NCI-H2196 treated with DMSO at 0.1 percent for 48 hours (cell line): ENCODE measurements around the gene PLEKHG3.

Experiments
- DNase-seq: peaks from one replicate; lab custom pipeline; 2025; ENCODE audit not compliant: unreplicated experiment; lab: John Stamatoyannopoulos, UW

Gene PLEKHG3

GRCh38 chr14:64706119-64706592 is 1.9 kb downstream of the PLEKHG3 start:
- DNase-seq: no peak

DNA sequence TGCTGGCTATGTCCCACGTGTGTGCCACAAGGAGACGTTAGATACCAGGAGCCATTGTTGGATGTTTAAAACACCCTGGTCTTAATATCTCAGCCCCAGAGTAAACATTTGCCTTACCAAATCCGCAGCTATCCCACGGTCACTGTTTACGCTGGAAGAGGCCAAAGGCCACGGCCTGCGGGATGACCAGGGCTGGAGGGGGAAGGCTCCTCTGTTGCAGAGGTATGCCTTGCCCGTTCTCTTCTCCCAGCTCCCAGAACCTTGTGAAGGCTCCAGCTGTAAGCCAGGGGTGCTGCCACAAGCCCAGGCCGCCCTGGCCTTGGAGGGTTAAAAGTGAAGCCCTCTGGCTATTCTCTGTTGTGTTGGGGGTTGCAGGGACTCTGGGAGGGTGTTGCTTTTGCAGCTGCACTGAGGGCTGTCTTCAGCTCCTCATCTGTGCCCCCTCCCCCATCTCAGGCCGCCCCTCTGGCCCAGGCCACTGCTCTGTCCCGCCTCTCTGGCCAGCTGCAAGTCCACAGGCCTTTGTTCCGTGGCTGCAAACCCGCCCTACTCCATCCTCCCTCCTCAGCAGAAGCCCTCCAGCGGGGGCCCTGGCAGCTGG is 2.5 kb downstream of the PLEKHG3 start:
- no peak for DNase-seq

DNA sequence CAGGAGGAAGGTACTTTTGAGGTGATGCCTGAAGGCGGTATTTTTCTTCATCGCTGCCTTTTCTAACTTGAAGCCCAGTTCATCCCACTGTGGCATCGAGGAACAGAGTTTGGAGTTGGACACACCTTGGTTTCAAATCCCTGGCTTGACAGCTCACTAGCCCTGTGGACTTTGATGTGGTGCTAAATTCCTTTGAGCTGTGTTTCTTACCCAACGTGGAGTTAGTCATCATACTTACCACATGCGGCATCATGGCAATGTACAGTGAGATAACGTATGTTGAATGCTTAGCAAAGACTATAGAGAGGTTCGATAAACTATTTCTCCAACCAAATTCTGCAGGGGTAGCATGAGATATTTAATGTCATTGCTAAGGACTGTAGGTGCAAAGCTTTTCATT is 3.4 kb downstream of the PLEKHG3 start:
- DNase-seq: no peak

DNA sequence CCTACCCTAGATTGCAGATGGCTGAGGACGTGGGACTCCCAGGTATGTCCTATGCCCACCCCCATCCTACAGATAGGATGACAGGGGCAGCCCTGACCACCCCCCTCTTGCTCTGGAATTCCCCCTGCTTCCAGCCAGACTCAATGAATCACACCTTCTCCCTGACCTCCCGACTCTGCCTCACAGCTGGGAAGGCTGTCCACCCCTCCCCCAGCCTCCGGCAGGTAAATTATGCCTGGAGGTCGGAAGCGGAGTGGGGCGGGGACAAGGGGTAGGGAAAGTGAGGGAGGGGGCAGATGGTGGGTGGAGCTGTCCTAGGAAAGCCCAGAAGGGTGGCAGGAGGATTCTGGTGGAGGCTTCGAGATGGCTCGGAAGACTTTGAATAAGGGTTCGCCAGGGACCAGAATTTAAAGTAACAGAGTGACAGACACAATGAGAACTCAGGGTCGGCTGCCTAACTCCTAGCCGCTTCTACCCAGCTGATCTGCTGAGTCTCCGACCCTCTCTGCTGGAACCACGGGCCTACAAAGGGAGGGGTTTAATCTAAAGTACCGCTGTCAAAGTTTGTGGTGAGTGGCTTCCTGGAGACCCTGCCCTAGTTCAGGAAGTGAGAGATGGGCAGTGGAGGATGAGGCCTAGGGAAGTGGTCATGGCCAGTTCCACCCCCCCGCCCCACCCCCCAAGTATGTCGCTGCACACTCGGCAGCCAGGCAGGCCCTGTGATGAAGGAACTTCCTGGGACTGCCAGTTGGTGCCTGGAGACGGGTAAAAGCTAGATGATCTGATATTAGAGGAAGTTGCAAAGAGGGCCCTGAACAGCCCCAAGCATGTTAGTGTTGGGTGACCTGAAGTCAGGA is 4.2 kb downstream of the PLEKHG3 start:
- no peak for DNase-seq

GRCh38 chr14:64709126-64709525 is 4.9 kb downstream of the PLEKHG3 start:
- DNase-seq: no peak

DNA sequence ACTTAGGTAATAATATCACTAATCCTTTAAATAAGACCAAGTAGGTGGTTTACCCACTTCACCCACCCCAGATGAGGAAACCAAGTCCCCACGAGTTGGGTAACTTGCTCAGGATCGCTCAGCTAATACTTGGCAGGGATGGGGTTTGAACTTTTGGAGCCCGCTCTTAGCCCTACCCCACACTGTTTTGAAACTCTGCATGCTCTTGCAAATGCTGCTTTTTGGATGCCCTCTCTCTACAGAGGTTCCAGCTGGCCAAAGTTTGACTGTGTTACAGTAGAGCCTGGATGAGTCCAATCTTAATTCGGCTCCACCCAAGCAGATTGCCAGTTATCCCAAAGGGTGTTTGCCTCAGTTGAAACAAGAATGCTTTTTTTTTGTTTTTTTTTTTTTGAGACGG is 6.8 kb downstream of the PLEKHG3 start:
- no peak for DNase-seq

DNA sequence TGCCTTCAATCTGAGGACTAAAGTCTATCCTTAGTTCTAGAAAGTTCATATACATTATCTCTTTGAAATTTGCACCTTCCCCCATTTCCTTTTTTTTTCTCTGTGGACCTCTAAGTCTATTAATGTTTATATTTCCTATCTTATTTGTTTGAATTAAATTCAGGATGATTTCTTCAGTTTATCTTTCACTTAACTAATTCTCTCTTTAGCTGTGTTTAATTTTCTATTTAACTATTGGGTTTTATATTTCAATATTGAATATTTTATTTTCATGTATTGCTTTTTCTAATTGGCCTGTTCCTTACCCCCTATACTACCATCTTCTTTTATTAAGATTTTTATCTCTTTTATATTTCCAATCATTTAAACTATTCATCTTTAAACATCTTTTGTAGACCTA is 9.5 kb downstream of the PLEKHG3 start:
- DNase-seq: no peak

DNA sequence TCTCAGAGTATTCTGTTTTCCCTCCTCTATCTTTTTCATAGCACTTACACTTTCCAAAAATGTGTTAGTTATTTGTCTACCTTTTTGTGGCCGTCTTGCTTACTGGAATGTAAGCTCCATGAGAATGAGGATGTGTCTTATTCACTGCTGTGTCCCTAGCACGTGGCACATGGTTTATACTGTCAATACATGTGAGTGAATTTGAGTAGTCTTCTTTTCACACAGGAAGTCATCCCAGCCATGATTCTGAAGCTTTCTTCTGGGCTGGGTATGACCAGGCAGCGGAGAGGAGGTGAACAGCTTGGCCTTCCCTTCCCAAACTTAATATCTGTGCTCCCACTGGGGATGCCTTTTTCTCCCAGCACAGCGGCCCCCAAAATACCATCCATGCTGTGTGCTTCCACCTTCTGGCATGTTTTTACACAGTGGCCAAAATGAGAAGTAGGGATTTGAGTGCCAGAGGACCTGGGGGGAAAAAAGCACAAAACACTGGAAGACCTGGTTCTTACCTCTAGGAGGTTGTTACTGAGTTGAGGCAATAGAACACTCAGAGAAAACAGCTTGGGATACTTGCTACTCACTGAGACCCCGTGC is 10.3 kb downstream of the PLEKHG3 start:
- DNase-seq: no peak

DNA sequence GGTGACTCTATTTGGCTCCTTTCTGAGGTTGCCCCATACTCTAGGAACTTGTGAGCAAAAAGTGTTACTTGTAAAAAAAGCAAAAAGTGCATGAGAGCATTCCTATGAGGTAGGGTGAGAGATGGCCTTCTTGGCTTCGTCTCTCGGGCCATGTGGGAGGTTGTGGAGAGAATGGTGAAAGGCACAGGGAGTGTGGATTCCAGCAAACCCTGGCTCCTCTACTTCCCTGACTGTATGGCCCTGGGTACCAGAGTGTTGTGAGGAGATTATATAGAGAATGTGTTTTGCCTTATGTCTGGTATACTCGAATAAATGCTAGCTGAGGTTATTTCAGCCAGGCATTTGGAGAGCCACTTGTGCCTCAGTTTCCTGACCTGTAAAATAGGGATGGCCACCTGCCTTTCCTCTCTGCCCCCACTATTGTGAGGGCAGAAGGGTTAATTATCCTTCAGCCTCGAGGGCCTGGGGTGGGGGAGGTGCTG is 11.0 kb downstream of the PLEKHG3 start:
- DNase-seq: no peak

DNA sequence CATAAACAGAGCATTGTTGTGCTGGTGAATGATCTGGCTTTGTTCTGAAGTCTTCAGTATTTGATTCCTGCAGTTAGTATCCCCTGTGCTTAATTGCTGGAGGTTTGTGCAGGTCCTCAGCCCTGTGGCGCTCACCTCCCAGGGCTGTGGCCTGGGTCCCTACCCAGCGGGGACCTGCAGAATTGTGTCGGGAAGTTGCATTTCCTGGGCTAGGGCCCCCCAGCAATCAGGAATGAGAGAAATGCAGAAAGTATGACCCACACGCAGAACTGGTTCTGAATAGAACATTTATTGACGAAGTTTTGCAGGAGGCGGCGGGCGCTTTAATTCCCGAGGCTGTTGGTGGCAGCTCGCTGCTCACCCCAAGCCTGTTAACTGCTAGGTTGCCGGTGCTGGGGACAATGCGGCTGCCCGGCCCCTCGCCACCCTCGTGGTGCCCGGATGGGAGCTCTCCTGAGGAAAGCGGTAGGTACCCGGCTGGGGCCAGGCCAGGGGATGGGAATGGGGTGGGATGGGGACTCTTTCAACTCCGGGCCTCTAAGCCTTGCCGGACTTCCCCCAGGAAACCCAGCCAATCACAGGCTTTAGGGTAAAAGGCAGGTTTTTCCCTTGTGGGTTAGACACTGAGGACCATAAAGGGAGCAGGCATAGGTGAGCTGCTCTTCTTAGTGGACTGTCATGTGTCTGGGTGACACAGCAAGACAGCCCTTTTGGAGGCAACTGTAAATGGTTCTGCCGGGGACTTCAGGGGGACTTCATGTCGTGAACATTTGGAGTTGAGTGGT is 11.6 kb downstream of the PLEKHG3 start:
- DNase-seq: no peak

GRCh38 chr14:64717870-64718269 is 13.6 kb downstream of the PLEKHG3 start:
- DNase-seq: peak; percentile 17

DNA sequence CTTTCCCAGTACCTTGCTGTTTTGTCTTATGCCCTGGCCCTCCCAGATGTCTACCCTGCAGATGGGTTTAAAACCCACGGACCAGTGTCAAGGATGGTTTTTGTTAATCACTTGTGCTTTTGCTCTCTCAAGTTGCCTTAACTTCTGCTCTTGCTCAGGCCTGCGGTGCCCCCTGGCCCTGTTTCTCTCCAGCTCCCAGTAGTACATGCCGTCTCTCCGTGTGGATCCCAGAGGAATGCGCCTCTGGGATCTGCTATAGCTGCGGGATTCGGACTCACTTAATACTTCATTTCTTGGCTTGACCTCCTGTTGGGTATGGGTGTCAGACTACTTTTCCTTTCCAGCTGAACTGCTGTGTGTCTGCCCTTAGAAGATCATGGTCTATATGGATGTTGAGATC is 14.5 kb downstream of the PLEKHG3 start:
- no peak for DNase-seq

GRCh38 chr14:64719601-64720000 is 15.4 kb downstream of the PLEKHG3 start:
- no peak for DNase-seq

GRCh38 chr14:64720131-64720576 is 15.9 kb downstream of the PLEKHG3 start:
- peak; percentile 57 for DNase-seq

DNA sequence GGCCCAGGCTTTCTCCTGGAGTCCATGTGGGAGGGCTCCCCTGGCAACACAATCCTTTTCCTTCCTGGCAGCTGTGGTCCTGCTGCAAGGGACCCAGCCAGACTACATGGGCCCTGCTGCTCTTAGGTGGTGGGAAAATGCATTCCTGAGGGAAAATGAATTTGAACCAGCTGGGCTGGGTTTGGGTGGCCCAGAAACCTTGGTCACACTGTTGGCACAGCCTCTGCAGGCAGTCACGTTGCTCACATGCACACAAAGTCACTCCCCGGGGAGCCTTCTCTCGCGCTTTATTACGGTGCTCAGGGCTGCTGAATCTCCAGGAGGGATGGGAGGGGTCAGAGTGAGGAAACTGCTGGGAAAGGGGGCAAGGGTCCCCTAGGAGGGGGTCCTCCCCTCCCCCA is 17.2 kb downstream of the PLEKHG3 start:
- DNase-seq: no peak

- DNase-seq: no peak
These were observed 17.7 kb downstream of the PLEKHG3 start for GRCh38 chr14:64721899-64722298.

GRCh38 chr14:64722842-64723447 is 18.7 kb downstream of the PLEKHG3 start:
- no peak for DNase-seq

GRCh38 chr14:64723691-64724577 is 19.7 kb downstream of the PLEKHG3 start:
- DNase-seq: no peak

- no peak for DNase-seq
These were observed 20.3 kb downstream of the PLEKHG3 start for GRCh38 chr14:64724578-64724930.
